Memory B cell (primary cell): Measurements from ENCODE around the gene RALBP1.
"Not testable (repeated sequence)": the region's sequence is repeated elsewhere in the genome, so short reads cannot be mapped to it uniquely, and the experiment has no call there.

Source experiments
- ATAC-seq: fragments of 150-1000 bp; cut with Tn5 transposase; 2 replicates; pipeline ENCODE4 v1.10.0; 2021; ENCODE audit warnings: low read depth, mild to moderate bottlenecking, moderate library complexity
- DNase-seq, 2 donors: peaks; one replicate each; pipeline ENCODE4 v3.0.0; 2022; ENCODE audit warnings: low spot score in 2 of 2
- H3K27ac Mint-ChIP-seq: one replicate; pipeline ENCODE4 v1.8.0; 2022; ENCODE audit warnings: mild to moderate bottlenecking, moderate library complexity, mixed read lengths
- H3K27me3 Mint-ChIP-seq: one replicate; pipeline ENCODE4 v1.8.0; 2022; ENCODE audit warnings: mixed read lengths
- H3K36me3 Mint-ChIP-seq: one replicate; pipeline ENCODE4 v1.8.0; 2022; ENCODE audit warnings: mild to moderate bottlenecking, mixed read lengths
- H3K4me1 Mint-ChIP-seq: one replicate; pipeline ENCODE4 v1.8.0; 2022; ENCODE audit warnings: mixed read lengths
- H3K4me3 Mint-ChIP-seq: one replicate; pipeline ENCODE4 v1.8.0; 2022; ENCODE audit warnings: mild to moderate bottlenecking, moderate library complexity, mixed read lengths
- H3K9me3 Mint-ChIP-seq: one replicate; pipeline ENCODE4 v1.8.0; 2022; ENCODE audit warnings: mixed read lengths

Gene RALBP1

DNA sequence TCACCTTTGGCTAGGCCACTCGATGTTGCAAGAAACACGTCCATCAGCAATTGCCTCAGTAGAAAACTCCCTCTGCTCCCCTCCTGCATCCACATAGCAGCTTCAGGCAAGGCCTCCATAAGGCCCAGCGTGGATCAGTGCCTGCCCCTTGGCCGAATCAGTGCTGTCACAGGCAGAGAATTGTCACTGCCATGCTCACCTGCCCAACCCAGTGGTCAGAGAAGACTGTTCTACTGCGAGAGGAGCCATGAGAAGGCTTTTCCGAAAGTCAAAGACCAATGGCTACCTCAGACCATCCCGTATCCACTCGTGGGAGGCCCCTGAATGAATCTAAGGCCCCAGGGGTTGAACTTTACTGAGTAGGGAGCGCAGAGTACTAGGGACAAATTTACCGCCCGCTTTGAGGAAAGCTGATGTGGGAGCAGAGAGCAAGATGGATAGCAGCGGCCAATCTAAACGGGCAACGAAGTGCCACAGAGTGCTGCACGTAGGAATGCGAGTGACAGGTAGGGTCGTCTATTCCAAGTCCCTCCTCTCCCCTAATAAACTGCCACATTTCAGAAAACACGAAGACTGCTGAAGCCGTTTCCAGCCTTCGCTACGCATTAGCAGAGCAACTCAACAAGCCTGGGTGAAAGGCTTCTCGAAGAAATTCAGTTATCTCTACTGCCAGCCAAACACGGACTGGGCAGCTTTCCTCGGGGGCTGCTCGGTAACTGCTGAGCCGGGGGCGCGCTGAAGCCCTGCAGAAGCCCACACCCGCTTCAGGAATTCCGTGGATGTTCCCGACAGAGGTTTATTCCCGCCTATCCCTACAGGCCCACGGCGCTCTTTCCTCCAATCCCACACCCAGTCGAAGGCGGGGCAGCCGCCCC is 968 bp upstream of the RALBP1 start:
- H3K36me3 Mint-ChIP-seq, result peaks cover 8% of the 10 kb centered on the region
- DNase-seq (no peak), ATAC-seq (no peak)
- peaks cover 5% of the 10 kb centered on the region for H3K9me3 Mint-ChIP-seq
- H3K4me3 Mint-ChIP-seq, result peak overlapping the region; percentile 98
- peaks cover 2% of the 10 kb centered on the region for H3K27me3 Mint-ChIP-seq
- H3K4me1 Mint-ChIP-seq, result peaks cover 13% of the 10 kb centered on the region
- peak overlapping the region; percentile 95 for H3K27ac Mint-ChIP-seq

DNA sequence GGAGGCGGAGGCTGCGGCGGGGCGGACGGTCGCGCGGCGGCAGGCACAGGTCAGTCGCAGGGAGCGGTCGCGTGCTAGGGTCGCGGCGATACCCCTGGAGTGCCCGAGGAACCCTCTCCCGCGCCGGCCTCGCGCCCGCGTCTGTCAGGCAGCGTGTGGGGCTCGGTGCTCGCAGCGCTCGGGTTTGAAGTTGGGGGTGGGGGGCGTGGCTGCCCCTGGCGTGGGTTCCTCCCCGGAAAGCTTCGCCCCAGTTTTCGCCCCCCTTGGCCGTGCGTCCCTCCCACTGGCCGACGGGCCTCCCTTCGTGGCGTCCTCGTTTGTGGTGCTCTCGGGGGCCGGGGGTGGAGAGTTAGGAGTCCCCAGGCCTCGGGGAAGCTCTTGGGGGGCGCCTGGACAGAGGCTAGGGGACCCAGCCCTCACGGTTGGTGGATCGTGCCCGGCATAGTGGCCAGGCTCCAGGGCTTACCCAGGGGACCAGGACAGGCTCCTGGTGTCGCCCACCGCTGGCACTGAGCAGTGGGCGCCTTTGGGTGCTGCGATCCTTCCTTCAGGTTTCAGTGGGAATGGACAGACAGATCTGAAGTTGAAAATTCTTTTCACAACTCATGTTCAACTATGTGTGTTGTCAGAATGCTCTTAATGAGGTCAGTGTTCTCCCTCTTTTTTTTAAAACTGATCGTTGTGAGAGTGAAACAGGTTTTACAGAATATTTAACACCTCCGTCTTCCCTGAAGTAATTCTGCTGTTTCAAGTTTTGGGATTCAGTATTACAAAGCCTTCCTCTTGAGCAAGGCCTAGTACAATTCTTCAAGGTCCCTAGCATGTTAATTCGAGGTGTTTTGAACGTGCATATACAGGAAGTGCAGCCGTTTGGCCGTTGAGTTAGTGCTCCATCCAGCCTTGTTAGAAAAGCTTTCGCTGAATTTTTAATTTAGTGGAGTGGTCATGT is 604 bp downstream of the RALBP1 start:
- peak overlapping the region; percentile 95 for H3K27ac Mint-ChIP-seq
- H3K4me1 Mint-ChIP-seq, result peaks cover 20% of the 10 kb centered on the region
- peaks cover 2% of the 10 kb centered on the region for H3K27me3 Mint-ChIP-seq
- H3K4me3 Mint-ChIP-seq, result peak overlapping the region; percentile 98
- peaks cover 15% of the 10 kb centered on the region for H3K36me3 Mint-ChIP-seq
- H3K9me3 Mint-ChIP-seq, result no peaks in the 10 kb centered on the region
- ATAC-seq (peak; percentile 23), DNase-seq (no peak)

DNA sequence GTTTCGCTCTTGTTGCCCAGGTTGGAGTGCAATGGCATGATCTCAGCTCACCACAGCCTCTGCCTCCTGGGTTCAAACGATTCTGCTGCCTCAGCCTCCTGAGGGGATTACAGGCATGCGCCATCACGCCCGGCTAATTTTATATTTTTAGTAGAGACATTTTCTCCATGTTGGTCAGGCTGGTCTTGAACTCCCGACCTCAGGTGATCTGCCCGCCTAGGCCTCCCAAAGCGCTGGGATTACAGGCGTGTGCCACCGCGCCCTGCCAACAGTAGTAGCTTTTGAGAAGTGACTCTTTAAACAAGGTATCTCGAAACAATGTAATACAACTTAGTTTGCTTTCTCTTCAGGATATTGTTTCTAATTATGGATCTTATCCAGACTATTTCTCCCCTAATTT is 1.6 kb downstream of the RALBP1 start:
- H3K27me3 Mint-ChIP-seq, DNase-seq, H3K4me3 Mint-ChIP-seq, ATAC-seq, H3K9me3 Mint-ChIP-seq: not testable (repeated sequence)
- Mint-ChIP-seq H3K4me1 (peaks cover 20% of the 10 kb centered on the region), H3K27ac (peak overlapping the region; percentile 83), H3K36me3 (peaks cover 15% of the 10 kb centered on the region)

DNA sequence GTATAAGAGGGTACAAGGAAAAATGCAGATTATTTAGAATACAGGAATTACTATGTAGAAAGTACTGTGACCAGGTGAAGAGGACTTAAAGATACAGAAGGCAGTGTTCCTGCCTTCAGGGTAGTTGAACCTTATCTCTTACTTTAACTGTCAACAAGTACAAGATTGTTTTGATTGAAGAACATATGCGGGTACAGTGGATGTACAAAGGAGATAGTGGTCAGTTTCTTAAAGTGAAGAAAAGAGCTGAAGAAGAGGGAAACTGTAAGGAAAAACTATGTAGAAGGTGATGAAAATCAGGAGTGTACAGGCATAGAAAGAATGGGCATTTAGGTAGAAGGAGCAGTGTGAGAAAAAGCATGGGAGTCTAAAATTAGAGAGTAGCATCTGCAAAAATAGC is 2.2 kb downstream of the RALBP1 start:
- ATAC-seq, result no peak
- peaks cover 2% of the 10 kb centered on the region for H3K27me3 Mint-ChIP-seq
- peaks cover 24% of the 10 kb centered on the region for H3K4me1 Mint-ChIP-seq
- no peaks in the 10 kb centered on the region for H3K9me3 Mint-ChIP-seq
- H3K27ac Mint-ChIP-seq, result no peak overlapping the region
- H3K4me3 Mint-ChIP-seq, result no peak overlapping the region
- DNase-seq, result no peak
- H3K36me3 Mint-ChIP-seq, result peaks cover 15% of the 10 kb centered on the region

DNA sequence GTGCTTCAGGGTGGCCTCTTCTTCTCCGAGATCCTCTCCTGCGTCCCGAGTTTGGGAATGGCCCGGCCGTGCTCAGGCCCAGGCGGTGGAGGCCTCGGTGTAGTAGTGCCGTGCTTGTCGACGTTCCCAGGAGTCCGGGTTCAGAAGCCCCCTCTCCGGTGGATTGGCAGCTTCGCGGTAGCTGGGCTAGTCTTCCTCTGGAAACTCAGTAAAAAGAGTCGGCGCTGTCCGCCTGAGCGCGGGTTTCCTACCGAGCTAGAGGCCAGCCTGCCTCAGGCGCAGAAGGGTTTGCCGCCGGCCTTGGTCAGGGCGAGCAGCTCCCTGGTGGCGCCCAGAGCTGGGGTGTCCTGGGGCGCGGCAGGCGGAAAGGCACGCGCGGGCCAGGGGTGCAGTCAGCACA is 3.2 kb downstream of the RALBP1 start:
- H3K4me3 Mint-ChIP-seq, result no peak overlapping the region
- ATAC-seq, result no peak
- H3K4me1 Mint-ChIP-seq, result peaks cover 31% of the 10 kb centered on the region

DNA sequence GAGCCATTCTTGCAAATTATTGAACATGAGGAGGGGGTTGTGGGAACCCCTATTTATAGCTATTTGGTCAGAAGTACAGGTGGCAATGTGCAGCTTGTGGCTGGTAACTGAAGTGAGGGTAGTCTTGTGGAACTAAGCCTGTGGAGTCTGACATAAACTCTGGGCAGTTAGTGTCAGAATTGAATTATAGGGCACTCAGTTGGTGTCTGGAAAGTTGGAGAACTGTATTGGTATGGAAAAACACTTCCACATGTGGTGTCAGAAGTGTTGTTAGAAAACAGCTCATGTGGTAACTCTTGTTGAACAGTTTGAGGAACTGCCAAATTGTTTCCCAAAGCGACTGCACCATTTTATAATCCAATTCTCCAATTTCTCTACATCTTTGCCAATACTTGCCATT is 7.5 kb downstream of the RALBP1 start:
- Mint-ChIP-seq H3K27me3 (no peaks in the 10 kb centered on the region), H3K27ac (no peak overlapping the region), H3K4me1 (peaks cover 28% of the 10 kb centered on the region), H3K9me3 (peaks cover 4% of the 10 kb centered on the region), H3K36me3 (peaks cover 32% of the 10 kb centered on the region), H3K4me3 (no peak overlapping the region)
- DNase-seq, result no peak
- no peak for ATAC-seq

More for the DNA sequence above, 3.2 kb downstream of the RALBP1 start:
- peaks cover 16% of the 10 kb centered on the region for H3K36me3 Mint-ChIP-seq
- H3K27me3 Mint-ChIP-seq, result peaks cover under 1% of the 10 kb centered on the region
- H3K27ac Mint-ChIP-seq, result no peak overlapping the region
- H3K9me3 Mint-ChIP-seq, result no peaks in the 10 kb centered on the region
- DNase-seq, result no peak

DNA sequence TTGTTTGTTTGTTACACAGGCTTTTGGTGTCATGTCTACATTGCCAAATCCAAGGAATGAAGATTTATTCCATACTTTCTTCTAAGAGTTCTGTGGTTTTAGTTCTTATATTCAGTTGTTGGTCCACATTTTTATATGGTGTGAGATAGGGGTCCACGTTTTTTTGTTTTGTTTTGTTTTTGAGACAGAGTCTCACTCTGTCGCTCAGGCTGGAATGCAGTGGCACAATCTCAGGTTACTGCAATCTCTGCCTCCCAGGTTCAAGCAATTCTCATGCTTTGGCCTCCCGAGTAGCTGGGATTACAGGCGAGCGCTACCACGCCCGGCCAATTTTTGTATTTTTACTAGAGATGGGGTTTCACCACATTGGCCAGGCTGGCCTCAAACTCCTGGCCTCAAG is 8.2 kb downstream of the RALBP1 start:
- H3K4me1 Mint-ChIP-seq, result peaks cover 30% of the 10 kb centered on the region
- H3K9me3 Mint-ChIP-seq, result peaks cover 5% of the 10 kb centered on the region
- no peak for DNase-seq
- no peak overlapping the region for H3K27ac Mint-ChIP-seq
- no peak overlapping the region for H3K4me3 Mint-ChIP-seq
- peaks cover 32% of the 10 kb centered on the region for H3K36me3 Mint-ChIP-seq
- H3K27me3 Mint-ChIP-seq, result no peaks in the 10 kb centered on the region
- ATAC-seq, result no peak

DNA sequence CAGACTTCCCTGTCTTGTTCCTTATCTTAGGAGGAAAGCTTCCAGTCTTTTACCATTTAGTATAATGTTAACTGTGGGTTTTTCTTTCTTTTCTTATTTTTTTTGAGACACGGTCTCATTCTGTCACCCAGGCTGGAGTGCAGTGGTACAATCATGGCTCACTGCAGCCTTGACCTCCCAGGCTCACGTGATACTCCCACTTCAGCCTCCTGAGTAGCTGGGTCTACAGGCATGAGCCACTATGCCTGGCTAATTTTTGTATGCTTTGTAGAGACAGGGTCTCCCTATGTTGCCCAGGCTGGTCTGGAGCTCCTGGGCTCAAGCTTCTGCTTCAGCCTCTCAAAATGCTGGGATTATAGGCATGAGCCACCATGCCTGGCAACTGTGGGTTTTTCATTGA is 9.5 kb downstream of the RALBP1 start:
- DNase-seq, H3K27ac Mint-ChIP-seq, H3K4me3 Mint-ChIP-seq, H3K9me3 Mint-ChIP-seq, ATAC-seq, H3K27me3 Mint-ChIP-seq: not testable (repeated sequence)
- H3K4me1 Mint-ChIP-seq, result peaks cover 25% of the 10 kb centered on the region
- H3K36me3 Mint-ChIP-seq, result peaks cover 28% of the 10 kb centered on the region

DNA sequence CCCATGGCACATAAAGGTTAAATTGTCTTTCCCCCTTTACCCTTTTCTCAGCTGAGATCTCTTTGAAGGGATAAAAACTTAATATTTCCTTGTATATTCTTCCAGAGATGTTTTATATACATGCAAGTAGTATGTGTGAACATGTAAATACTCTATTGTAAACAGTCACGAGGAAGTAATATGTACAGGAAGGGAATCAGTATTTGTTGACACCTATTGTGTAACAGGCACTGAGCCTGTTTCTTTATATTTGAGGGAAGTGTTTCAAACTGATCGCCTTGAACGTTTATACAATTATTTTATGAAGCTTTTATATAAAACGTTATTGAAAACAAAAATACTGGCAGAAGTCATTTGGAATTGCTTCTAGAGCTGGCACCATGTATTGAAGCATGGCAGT is 13.2 kb downstream of the RALBP1 start:
- Mint-ChIP-seq H3K9me3 (peaks cover 5% of the 10 kb centered on the region), H3K36me3 (peaks cover 33% of the 10 kb centered on the region), H3K27ac (no peak overlapping the region), H3K27me3 (no peaks in the 10 kb centered on the region), H3K4me1 (peaks cover 13% of the 10 kb centered on the region), H3K4me3 (no peak overlapping the region)
- DNase-seq, result no peak
- ATAC-seq, result no peak

DNA sequence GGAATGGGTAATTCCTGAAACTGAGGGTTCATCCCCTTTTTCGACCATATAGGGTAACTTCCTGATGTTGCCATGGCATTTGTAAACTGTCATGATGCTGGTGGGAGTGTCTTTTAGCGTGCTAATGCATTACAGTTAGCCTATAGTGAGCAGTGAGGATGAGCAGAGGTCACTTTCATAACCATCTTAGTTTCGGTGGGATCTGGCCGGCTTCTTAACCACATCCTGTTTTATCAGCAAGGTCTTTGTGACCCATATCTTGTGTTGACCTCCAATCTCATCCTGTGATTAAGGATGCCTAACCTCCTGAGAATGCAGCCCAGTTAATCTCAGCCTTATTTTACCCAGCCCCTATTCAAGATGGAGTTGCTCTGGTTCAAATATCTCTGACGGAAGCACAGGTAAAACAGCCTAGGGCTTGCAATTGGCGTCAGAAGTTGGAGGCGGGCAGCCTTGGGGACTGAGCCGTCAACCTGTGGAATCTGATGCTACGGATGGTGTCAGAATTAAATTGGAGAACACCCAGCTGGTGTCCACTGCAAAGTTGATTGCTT is 19.5 kb downstream of the RALBP1 start:
- Mint-ChIP-seq H3K36me3 (peaks cover 16% of the 10 kb centered on the region), H3K27me3 (no peaks in the 10 kb centered on the region), H3K4me3 (no peak overlapping the region), H3K27ac (peak overlapping the region; percentile 58), H3K4me1 (peaks cover 13% of the 10 kb centered on the region), H3K9me3 (no peaks in the 10 kb centered on the region)
- ATAC-seq (no peak), DNase-seq (no peak)

DNA sequence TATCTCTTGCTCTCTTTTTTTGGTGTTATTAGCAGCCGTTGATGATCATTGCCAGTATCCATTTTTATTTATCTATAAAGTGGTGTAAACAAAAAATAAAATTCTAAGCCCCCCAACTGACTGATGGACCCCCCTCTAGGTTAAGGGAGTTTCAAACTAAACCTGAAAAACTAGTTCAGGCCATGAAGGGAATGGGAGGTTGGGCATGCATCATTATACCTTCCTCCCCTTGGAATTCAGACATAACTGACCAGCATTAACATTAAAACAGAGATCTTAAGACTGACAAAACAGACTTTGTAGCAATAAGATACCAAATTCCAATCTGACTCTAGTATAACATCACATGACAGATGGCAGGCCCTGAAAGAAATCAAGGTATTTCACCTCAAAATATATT is 20.2 kb downstream of the RALBP1 start:
- Mint-ChIP-seq H3K27me3 (no peaks in the 10 kb centered on the region), H3K36me3 (peaks cover 15% of the 10 kb centered on the region), H3K4me1 (peaks cover 13% of the 10 kb centered on the region), H3K4me3 (no peak overlapping the region), H3K9me3 (no peaks in the 10 kb centered on the region), H3K27ac (no peak overlapping the region)
- ATAC-seq (no peak), DNase-seq (no peak)

DNA sequence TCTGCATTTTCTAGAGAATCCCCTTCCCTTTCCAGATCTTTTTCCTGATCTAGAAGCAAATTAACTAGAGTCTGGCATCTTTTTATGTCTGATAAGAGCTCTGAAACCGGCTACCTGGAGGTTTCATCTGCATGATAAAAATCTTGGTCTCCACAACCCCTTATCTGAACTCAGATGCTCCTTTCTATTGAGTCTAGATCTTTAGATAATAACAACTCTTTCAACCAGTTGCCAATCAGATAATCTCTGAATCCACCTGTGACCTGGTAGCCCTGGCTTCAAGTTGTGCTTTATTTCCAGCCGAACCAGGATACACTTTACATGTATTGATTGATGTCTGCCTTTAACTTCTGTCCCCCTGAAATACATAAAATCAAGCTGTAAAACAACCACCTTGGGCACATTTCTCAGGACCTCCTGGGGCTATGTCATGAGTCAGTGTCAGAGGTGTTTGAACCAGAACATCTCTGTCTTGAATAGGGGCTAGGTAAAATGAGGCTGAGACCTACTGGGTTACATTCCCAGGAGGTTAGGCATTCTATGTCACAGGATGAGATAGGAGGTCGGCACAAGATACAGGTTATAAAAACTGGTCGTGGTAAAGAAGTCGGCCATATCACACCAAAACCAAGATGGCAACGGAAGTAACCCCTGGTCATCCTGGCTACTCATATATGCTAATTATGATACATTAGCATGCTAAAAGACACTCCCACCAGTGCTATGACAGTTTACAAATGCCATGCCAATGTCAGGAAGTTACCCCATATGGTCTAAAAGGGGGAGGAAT is 20.8 kb downstream of the RALBP1 start:
- H3K4me1 Mint-ChIP-seq, result peaks cover 15% of the 10 kb centered on the region
- H3K27me3 Mint-ChIP-seq, result no peaks in the 10 kb centered on the region
- H3K36me3 Mint-ChIP-seq, result peaks cover 18% of the 10 kb centered on the region
- H3K27ac Mint-ChIP-seq, result no peak overlapping the region
- no peaks in the 10 kb centered on the region for H3K9me3 Mint-ChIP-seq
- H3K4me3 Mint-ChIP-seq, result no peak overlapping the region
- no peak for ATAC-seq
- DNase-seq, result no peak

DNA sequence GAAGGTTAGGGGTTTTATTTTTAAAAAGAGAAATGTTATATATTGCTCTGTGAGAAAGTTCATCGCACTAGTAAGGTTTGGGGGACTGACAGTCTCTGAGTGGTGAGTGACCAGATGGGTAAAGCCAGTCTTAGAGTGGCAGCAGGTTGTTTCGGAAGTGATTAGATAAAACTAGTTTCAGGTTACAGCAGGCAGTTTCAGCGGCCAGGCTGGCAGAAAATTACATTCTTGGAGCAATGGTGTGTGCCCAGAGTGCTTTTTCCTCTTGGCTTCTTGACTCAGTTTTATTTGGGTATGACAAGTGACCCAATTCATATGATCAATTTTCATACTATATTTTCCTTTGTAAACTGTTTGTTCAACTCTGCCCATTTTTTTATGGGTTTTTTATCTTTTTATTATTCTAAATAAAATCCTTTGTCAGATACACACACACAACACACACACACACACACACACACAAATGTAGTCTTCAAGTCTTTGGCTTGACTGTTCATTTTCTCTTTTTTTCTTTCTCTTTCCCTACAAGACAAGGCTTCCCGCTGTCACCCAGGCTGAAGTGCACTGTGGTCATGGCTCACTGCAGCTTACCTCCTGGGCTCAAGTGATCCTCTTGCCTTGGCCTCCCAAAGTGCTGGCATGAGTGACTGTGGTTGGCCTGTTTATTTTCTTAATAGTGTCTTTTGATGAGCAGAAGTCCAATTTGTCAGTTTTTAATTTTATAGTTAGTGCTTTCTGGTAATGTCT is 30.9 kb downstream of the RALBP1 start:
- Mint-ChIP-seq H3K4me3 (no peak overlapping the region), H3K27ac (no peak overlapping the region)

More for the DNA sequence above, 30.9 kb downstream of the RALBP1 start:
- no peak for DNase-seq
- H3K9me3 Mint-ChIP-seq, result peaks cover 5% of the 10 kb centered on the region
- peaks cover 24% of the 10 kb centered on the region for H3K4me1 Mint-ChIP-seq
- peaks cover 16% of the 10 kb centered on the region for H3K36me3 Mint-ChIP-seq
- ATAC-seq, result no peak
- no peaks in the 10 kb centered on the region for H3K27me3 Mint-ChIP-seq
